Measurements from ENCODE around the gene TLE4. TPM values are rescaled to one million over a fixed set of nuclear protein-coding genes. Genes with fewer than 3 reads are reported as not detected.

Gene TLE4
- total RNA-seq, 1 experiment from 2014 or later, result 8.1 TPM

DNA sequence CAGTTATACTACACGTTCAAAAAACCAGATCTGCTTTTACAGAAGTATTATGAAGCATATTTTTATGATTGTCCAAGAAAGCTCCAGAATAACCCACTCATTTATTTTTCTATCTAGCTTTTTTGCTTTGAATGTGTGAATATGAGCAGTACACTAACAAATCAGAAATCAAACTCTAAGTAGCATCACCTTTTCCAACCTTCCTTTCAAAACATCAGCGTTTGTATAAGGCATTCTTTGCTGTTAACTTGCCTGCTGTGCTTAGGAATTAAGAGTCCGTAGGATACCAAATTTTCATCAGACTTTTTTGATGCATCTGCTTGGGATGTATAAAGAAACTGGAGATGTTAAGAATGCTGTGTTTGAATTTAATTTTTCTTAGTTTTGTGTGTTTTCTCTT, 3.8 kb downstream of the TLE4 start:
- Histone ChIP-seq H3K36me3 (ENCODE audit: control insufficient read depth, insufficient read depth, low read length) (no peaks in the 10 kb centered on the region), H3K4me3 (ENCODE audit: low read depth, low read length) (no peak overlapping the region), H3K27me3 (replicated peaks; ENCODE audit: control insufficient read depth, insufficient read depth, low read length) (no peaks in the 10 kb centered on the region), H3K4me1 (no peaks in the 10 kb centered on the region), H3K9me3 (no peaks in the 10 kb centered on the region)
- TF ChIP-seq, protein P1, sequence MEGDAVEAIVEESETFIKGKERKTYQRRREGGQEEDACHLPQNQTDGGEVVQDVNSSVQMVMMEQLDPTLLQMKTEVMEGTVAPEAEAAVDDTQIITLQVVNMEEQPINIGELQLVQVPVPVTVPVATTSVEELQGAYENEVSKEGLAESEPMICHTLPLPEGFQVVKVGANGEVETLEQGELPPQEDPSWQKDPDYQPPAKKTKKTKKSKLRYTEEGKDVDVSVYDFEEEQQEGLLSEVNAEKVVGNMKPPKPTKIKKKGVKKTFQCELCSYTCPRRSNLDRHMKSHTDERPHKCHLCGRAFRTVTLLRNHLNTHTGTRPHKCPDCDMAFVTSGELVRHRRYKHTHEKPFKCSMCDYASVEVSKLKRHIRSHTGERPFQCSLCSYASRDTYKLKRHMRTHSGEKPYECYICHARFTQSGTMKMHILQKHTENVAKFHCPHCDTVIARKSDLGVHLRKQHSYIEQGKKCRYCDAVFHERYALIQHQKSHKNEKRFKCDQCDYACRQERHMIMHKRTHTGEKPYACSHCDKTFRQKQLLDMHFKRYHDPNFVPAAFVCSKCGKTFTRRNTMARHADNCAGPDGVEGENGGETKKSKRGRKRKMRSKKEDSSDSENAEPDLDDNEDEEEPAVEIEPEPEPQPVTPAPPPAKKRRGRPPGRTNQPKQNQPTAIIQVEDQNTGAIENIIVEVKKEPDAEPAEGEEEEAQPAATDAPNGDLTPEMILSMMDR (IDR thresholded peaks at IDR 0.05; ENCODE audit: insufficient read depth in 1 of 2, low read depth in 1 of 2, low read length in 1 of 2, severe bottlenecking in 1 of 2, unreplicated experiment in 1 of 2), result no peak
- no peak for DNase-seq
- no TSS peak for BruUV-seq (replicated peaks)
- H3K4me1 Mint-ChIP-seq (ENCODE audit: low read depth, unreplicated experiment), result peaks cover 5% of the 10 kb centered on the region
- H3K9me3 Mint-ChIP-seq (ENCODE audit: unreplicated experiment), result no peaks in the 10 kb centered on the region
- no peaks in the 10 kb centered on the region for H3K27me3 Mint-ChIP-seq (ENCODE audit: insufficient read depth, unreplicated experiment)
- ChIA-PET POLR2A (no interaction called here), CTCF (no interaction called here)
- no peaks in the 10 kb centered on the region for H3K36me3 Mint-ChIP-seq (ENCODE audit: insufficient read depth, unreplicated experiment)
- intact Hi-C loops (cut with micrococcal nuclease; ENCODE audit: unreplicated experiment), result loop anchor here (10.0 kb wide), 1 partner anchor 189 kb away; no protein-coding TSS in a partner anchor
- no peak overlapping the region for H3K27ac Mint-ChIP-seq (ENCODE audit: unreplicated experiment)
- H3K4me3 Mint-ChIP-seq (ENCODE audit: unreplicated experiment), result no peak overlapping the region

DNA sequence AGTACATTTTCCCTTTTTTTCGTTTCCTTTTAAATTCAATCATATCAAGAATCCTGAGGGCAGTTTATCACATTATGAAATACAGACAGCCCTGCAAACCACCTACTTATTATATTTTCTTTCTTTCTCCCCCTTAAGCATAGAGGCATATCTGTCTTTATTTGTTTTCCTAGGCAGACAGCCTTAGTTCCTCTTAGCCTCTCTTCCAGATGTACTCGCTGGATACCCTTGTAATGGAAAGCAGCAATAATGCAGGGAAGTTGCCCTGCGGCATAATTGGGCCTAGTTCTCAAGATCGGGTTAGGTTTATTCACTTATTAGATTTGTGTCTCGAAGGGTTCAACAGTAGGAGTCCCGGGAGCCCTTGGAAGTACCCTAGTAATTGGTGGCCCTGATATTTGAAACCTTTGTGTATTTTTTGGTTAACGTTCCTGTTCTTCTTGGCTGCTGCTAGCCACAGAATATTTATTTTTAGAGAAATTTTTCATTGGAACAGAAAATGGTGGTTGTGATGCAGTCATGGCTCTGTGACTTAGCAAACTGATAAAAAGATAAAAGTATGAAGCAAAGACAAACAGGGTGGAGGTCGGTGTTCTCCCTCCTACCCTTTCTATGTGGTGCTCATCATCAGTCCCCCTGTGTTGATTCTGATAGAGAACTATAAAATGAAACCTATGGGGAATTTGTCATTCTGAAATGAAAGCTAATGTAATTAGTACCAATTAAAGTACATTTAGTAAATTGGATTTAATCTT, 6.4 kb downstream of the TLE4 start:
- Histone ChIP-seq H3K27me3 (replicated peaks; ENCODE audit: control insufficient read depth, insufficient read depth, low read length) (no peaks in the 10 kb centered on the region), H3K4me3 (ENCODE audit: low read depth, low read length) (no peak overlapping the region), H3K4me1 (no peaks in the 10 kb centered on the region), H3K9me3 (no peaks in the 10 kb centered on the region), H3K36me3 (ENCODE audit: control insufficient read depth, insufficient read depth, low read length) (no peaks in the 10 kb centered on the region)
- no peak overlapping the region for H3K4me3 Mint-ChIP-seq (ENCODE audit: unreplicated experiment)
- no peaks in the 10 kb centered on the region for H3K36me3 Mint-ChIP-seq (ENCODE audit: insufficient read depth, unreplicated experiment)
- POLR2A ChIA-PET, result no interaction called here
- peaks cover 5% of the 10 kb centered on the region for H3K4me1 Mint-ChIP-seq (ENCODE audit: low read depth, unreplicated experiment)
- DNase-seq, result no peak
- intact Hi-C loops (cut with micrococcal nuclease; ENCODE audit: unreplicated experiment), result loop anchor here (10.0 kb wide), 1 partner anchor 187 kb away; no protein-coding TSS in a partner anchor
- H3K27me3 Mint-ChIP-seq (ENCODE audit: insufficient read depth, unreplicated experiment), result no peaks in the 10 kb centered on the region
- BruUV-seq (replicated peaks), result no TSS peak
- no peaks in the 10 kb centered on the region for H3K9me3 Mint-ChIP-seq (ENCODE audit: unreplicated experiment)
- CTCF ChIA-PET, result no interaction called here
- H3K27ac Mint-ChIP-seq (ENCODE audit: unreplicated experiment), result no peak overlapping the region
- TF ChIP-seq, protein P1 (IDR thresholded peaks at IDR 0.05; ENCODE audit: insufficient read depth in 1 of 2, low read depth in 1 of 2, low read length in 1 of 2, severe bottlenecking in 1 of 2, unreplicated experiment in 1 of 2), result no peak

DNA sequence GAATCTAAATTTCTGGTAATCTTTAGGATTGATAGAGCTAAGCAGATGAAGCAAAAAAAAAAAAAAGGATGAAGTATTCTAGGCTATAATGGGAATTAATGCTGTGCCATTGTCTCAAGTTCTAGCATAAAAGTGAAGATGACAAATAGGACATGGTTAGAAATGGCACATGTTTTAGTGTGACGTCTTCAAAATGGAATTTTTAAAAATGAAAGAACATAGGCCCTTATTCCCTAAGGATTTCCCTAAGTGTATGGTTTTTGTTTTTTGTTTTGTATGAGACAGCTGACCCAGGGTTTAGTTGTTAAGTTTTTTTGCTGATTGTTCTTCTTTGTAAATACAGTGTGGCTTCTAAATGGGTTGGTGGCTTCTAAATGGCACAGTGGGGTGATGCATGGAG, 7.1 kb downstream of the TLE4 start:
- Mint-ChIP-seq H3K4me3 (ENCODE audit: unreplicated experiment) (no peak overlapping the region), H3K27me3 (ENCODE audit: insufficient read depth, unreplicated experiment) (no peaks in the 10 kb centered on the region), H3K9me3 (ENCODE audit: unreplicated experiment) (no peaks in the 10 kb centered on the region), H3K27ac (ENCODE audit: unreplicated experiment) (no peak overlapping the region), H3K4me1 (ENCODE audit: low read depth, unreplicated experiment) (peaks cover 5% of the 10 kb centered on the region), H3K36me3 (ENCODE audit: insufficient read depth, unreplicated experiment) (no peaks in the 10 kb centered on the region)
- H3K36me3 ChIP-seq (ENCODE audit: control insufficient read depth, insufficient read depth, low read length), result no peaks in the 10 kb centered on the region
- H3K9me3 ChIP-seq, result no peaks in the 10 kb centered on the region
- no TSS peak for BruUV-seq (replicated peaks)
- no peak overlapping the region for H3K4me3 ChIP-seq (ENCODE audit: low read depth, low read length)
- ChIA-PET CTCF (no interaction called here), POLR2A (no interaction called here)
- intact Hi-C loops (cut with micrococcal nuclease; ENCODE audit: unreplicated experiment), result loop anchor here (10.0 kb wide), 1 partner anchor 186 kb away; no protein-coding TSS in a partner anchor
- no peaks in the 10 kb centered on the region for H3K4me1 ChIP-seq
- no peak for DNase-seq
- TF ChIP-seq, protein P1 (IDR thresholded peaks at IDR 0.05; ENCODE audit: insufficient read depth in 1 of 2, low read depth in 1 of 2, low read length in 1 of 2, severe bottlenecking in 1 of 2, unreplicated experiment in 1 of 2), result no peak
- H3K27me3 ChIP-seq (replicated peaks; ENCODE audit: control insufficient read depth, insufficient read depth, low read length), result no peaks in the 10 kb centered on the region
